ENCODE data around the gene ROCK2. TPM values are rescaled to one million over a fixed set of nuclear protein-coding genes. Genes with fewer than 3 reads are reported as not detected.

ROCK2 gene
- total and polyA plus RNA-seq, 9 of the 15 experiments (the other 6 are each of a cell fraction or from before 2014, with no cell fraction given), result 4.9 to 30.6 (median 14.3) TPM

DNA sequence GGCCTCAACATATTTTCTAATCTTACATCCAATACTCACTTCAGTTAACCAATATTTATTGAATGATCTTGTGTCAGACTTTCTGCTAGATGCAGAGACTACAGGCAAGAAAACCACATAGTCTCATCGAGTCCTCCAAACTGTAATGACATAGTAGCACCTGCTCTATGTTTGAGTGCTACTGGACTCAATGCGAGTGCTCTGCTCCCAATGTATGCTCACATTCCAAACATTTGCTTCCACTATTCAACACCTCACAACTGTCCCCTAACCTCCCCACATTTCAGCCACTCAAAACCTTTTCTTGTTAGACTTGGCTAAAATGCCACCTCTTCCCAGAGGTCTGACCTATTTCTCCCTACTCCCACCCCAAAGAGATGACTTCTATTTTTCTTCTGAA is 124.0 kb downstream of the ROCK2 start (continued):
- TF ChIP-seq, protein P1, sequence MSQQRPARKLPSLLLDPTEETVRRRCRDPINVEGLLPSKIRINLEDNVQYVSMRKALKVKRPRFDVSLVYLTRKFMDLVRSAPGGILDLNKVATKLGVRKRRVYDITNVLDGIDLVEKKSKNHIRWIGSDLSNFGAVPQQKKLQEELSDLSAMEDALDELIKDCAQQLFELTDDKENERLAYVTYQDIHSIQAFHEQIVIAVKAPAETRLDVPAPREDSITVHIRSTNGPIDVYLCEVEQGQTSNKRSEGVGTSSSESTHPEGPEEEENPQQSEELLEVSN (IDR thresholded peaks at IDR 0.05; ENCODE audit: borderline replicate concordance in 1 of 2, extremely low read depth in 1 of 2, insufficient read depth in 1 of 2, insufficient read length in 1 of 2, low read depth in 1 of 2, low read length in 1 of 2, poor library complexity in 1 of 2, severe bottlenecking in 1 of 2), result no peak
- TF ChIP-seq ZKSCAN1 (IDR thresholded peaks at IDR 0.05; ENCODE audit: low read depth, low read length) (no peak), ARNT (IDR thresholded peaks at IDR 0.05) (no peak), ZNF263 (CRISPR knock-in tag; IDR thresholded peaks at IDR 0.05; ENCODE audit: borderline replicate concordance) (no peak), TBP (optimal IDR thresholded peaks at IDR 0.05; ENCODE audit: low read depth, low read length) (no peak)
- TF ChIP-seq, protein P2, sequence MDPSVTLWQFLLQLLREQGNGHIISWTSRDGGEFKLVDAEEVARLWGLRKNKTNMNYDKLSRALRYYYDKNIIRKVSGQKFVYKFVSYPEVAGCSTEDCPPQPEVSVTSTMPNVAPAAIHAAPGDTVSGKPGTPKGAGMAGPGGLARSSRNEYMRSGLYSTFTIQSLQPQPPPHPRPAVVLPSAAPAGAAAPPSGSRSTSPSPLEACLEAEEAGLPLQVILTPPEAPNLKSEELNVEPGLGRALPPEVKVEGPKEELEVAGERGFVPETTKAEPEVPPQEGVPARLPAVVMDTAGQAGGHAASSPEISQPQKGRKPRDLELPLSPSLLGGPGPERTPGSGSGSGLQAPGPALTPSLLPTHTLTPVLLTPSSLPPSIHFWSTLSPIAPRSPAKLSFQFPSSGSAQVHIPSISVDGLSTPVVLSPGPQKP (CRISPR knock-in tag; IDR thresholded peaks at IDR 0.05), result no peak
- TF ChIP-seq, protein P3, sequence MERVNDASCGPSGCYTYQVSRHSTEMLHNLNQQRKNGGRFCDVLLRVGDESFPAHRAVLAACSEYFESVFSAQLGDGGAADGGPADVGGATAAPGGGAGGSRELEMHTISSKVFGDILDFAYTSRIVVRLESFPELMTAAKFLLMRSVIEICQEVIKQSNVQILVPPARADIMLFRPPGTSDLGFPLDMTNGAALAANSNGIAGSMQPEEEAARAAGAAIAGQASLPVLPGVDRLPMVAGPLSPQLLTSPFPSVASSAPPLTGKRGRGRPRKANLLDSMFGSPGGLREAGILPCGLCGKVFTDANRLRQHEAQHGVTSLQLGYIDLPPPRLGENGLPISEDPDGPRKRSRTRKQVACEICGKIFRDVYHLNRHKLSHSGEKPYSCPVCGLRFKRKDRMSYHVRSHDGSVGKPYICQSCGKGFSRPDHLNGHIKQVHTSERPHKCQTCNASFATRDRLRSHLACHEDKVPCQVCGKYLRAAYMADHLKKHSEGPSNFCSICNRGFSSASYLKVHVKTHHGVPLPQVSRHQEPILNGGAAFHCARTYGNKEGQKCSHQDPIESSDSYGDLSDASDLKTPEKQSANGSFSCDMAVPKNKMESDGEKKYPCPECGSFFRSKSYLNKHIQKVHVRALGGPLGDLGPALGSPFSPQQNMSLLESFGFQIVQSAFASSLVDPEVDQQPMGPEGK (CRISPR knock-in tag; IDR thresholded peaks at IDR 0.05; ENCODE audit: borderline replicate concordance), result no peak
